HepG2 (cell line): ENCODE results near the gene CCNYL1. TPM values are rescaled to one million over a fixed set of nuclear protein-coding genes. Genes with fewer than 3 reads are reported as not detected.
A peak's percentile ranks its signal among the peaks of the same experiment; 100 is the strongest.

ENCODE experiments used
- GATAD1 ChIP-seq: IDR thresholded peaks from 2 replicates; pipeline ENCODE4 v1.6.1; 2016; ENCODE audit warnings: missing genetic modification reagents, missing compliant biosample characterization
- GPN1 ChIP-seq: sonication (generic); formaldehyde crosslinking; IDR thresholded peaks from 2 replicates; pipeline ENCODE4 v1.5.1; 2020; ENCODE audit warnings: missing genetic modification reagents, borderline replicate concordance
- GTF2F1 ChIP-seq: fragments of 150-350 bp; IDR thresholded peaks from 2 replicates; pipeline ENCODE4 v1.6.1; 2014; ENCODE audit warnings: low read length
- KDM2A ChIP-seq: sonication (generic); formaldehyde crosslinking; IDR thresholded peaks from 2 replicates; pipeline ENCODE4 v1.4.0; 2020; ENCODE audit warnings: low read depth, missing genetic modification reagents, borderline replicate concordance
- MIER3 ChIP-seq: IDR thresholded peaks from 2 replicates; pipeline ENCODE4 v1.6.1; 2016; ENCODE audit warnings: missing compliant biosample characterization, borderline replicate concordance
- NFAT5 ChIP-seq: sonication (generic); formaldehyde crosslinking; IDR thresholded peaks from 2 replicates; pipeline ENCODE4 v1.4.0; 2020; ENCODE audit warnings: missing genetic modification reagents
- NR1H2 ChIP-seq: sonication (generic); formaldehyde crosslinking; IDR thresholded peaks from 2 replicates; pipeline ENCODE4 v1.8.1; 2022; ENCODE audit warnings: low read depth, missing genetic modification reagents, borderline replicate concordance
- POGK ChIP-seq: sonication (generic); formaldehyde crosslinking; conservative IDR thresholded peaks from 2 replicates; pipeline ENCODE4 v1.8.0; 2022; ENCODE audit warnings: mild to moderate bottlenecking, moderate library complexity, missing genetic modification reagents
- SMAD9 ChIP-seq: sonication (generic); formaldehyde crosslinking; IDR thresholded peaks from 2 replicates; pipeline ENCODE4 v1.5.1; 2020; ENCODE audit warnings: mild to moderate bottlenecking, missing genetic modification reagents
- TEAD2 ChIP-seq: sonication (generic); formaldehyde crosslinking; IDR thresholded peaks from 2 replicates; pipeline ENCODE4 v1.9.0; 2021; ENCODE audit warnings: missing genetic modification reagents
- TOPORS ChIP-seq: sonication (generic); formaldehyde crosslinking; IDR thresholded peaks from 2 replicates; pipeline ENCODE4 v1.8.0; 2023; ENCODE audit warnings: mild to moderate bottlenecking, missing genetic modification reagents
- ZFP41 ChIP-seq: sonication (generic); formaldehyde crosslinking; IDR thresholded peaks from 2 replicates; pipeline ENCODE4 v1.4.0; 2020; ENCODE audit warnings: mild to moderate bottlenecking, missing genetic modification reagents, borderline replicate concordance
- ZNF24 ChIP-seq: fragments of 450-650 bp; IDR thresholded peaks from 2 replicates; pipeline ENCODE4 v1.6.1; 2017; ENCODE audit warnings: antibody characterized with exemption, mild to moderate bottlenecking
- ZNF282 ChIP-seq: fragments of 450-650 bp; IDR thresholded peaks from 2 replicates; pipeline ENCODE4 v1.6.1; 2018; ENCODE audit not compliant: partially characterized antibody
- ZNF598 ChIP-seq: sonication (generic); formaldehyde crosslinking; IDR thresholded peaks from 2 replicates; pipeline ENCODE4 v1.5.1; 2020; ENCODE audit warnings: mild to moderate bottlenecking, missing genetic modification reagents, borderline replicate concordance
- ZNF652 ChIP-seq: IDR thresholded peaks from 2 replicates; pipeline ENCODE4 v1.6.1; 2016; ENCODE audit warnings: low read depth, borderline replicate concordance
- ZNF724P ChIP-seq: sonication (generic); formaldehyde crosslinking; IDR thresholded peaks from 2 replicates; pipeline ENCODE4 v1.8.0; 2022; ENCODE audit warnings: missing genetic modification reagents, borderline replicate concordance
- ZSCAN22 ChIP-seq: sonication (generic); formaldehyde crosslinking; IDR thresholded peaks from 2 replicates; pipeline ENCODE4 v1.4.0; 2020; ENCODE audit warnings: mild to moderate bottlenecking, missing genetic modification reagents
- polyA plus RNA-seq, 8 experiments: library from polyadenylated mRNA; depleted of rRNA in 3 of 8; stranded (reverse) in 7 of 8; unstranded in 1 of 8; fragments of >200 nt; fragmentation: Illumina TruSeq in 4 of 8; extraction: Trizol in 4 of 8; gene quantifications; 2 replicates each; pipeline versions ENCODE4 v1.2.1 to v1.2.3, GENCODE V29; 2011 to 2016; ENCODE audit warnings: low read depth in 4 of 8, missing spikeins in 1 of 8, mixed read lengths in 1 of 8; ENCODE audit not compliant: insufficient read depth in 1 of 8
- total RNA-seq, 5 experiments: library from RNA; depleted of rRNA; stranded (reverse); fragments of >200 nt; fragmentation: Illumina TruSeq; extraction: Trizol; gene quantifications; 2 replicates each; pipeline ENCODE4 v1.2.3, GENCODE V29; 2016; ENCODE audit warnings: low read depth in 1 of 5
- TF ChIP-seq, protein P1 (sequence below): sonication (generic); formaldehyde crosslinking; IDR thresholded peaks from 2 replicates; pipeline ENCODE4 v1.5.1; 2020; ENCODE audit warnings: mild to moderate bottlenecking, missing genetic modification reagents, moderate library complexity

Gene CCNYL1
- total and polyA plus RNA-seq, 2 of the 13 experiments (the other 11 are each of a cell fraction or from before 2014, with no cell fraction given): 12.5 to 16.2 TPM

DNA sequence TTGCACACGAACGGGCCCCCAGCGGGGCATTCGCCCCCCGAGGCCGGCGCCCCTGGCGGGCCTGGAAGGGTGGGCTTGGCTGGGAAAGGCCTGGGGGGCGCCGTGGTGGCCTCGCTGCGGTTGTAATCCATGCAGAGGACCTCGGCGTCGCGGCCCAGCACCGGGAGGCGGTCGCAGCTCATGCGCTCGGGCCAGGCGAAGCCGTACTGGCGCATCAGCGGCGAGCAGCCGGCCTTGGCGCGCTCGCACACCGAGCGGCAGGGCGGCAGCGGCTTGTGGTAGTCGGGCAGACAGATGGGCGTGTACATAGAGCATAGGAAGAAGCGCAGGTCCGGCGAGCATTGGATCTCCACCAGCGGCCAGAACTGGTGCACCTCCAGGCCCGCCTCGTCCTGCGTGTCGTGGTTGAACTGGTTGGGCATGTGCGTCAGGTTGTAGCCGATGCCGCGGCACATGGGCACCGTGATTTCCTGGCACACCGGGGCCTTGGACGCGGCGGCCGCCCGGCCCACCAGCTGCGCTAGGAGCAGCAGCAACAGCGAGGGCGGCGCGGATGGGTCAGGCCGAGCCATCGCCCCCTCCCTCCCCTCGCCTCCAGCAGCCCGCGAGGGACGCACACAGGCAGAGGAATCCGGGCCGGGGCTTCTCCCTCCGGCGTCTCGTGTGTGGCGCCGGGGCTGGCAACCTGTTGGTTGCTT, 56.9 kb downstream of the CCNYL1 start (continued):
- TF ChIP-seq ZNF282 (no peak), ZFP41 (CRISPR knock-in tag) (no peak), GPN1 (CRISPR knock-in tag) (peak; percentile 26; the same call in 1 of the 2 replicates), GTF2F1 (no peak), ZNF598 (CRISPR knock-in tag) (no peak), POGK (CRISPR knock-in tag) (peak; percentile 90), KDM2A (CRISPR knock-in tag) (peak; percentile 30), ZNF652 (CRISPR knock-in tag) (0 out of 2 replicates have a peak, but pooled peaks have one; percentile 3), ZSCAN22 (CRISPR knock-in tag) (peak; percentile 59; the same call in 1 of the 2 replicates), SMAD9 (CRISPR knock-in tag) (no peak; the same call in 1 of the 2 replicates), NR1H2 (no peak; the same call in 1 of the 2 replicates), MIER3 (no peak), ZNF724P (CRISPR knock-in tag) (peak; percentile 79; the same call in 1 of the 2 replicates), TOPORS (CRISPR knock-in tag) (0 out of 2 replicates have a peak, but pooled peaks have one; percentile 59), ZNF24 (no peak), TEAD2 (CRISPR knock-in tag) (0 out of 2 replicates have a peak, but pooled peaks have one; percentile 23), NFAT5 (CRISPR knock-in tag) (no peak), GATAD1 (0 out of 2 replicates have a peak, but pooled peaks have one; percentile 4)
- TF ChIP-seq, protein P1, sequence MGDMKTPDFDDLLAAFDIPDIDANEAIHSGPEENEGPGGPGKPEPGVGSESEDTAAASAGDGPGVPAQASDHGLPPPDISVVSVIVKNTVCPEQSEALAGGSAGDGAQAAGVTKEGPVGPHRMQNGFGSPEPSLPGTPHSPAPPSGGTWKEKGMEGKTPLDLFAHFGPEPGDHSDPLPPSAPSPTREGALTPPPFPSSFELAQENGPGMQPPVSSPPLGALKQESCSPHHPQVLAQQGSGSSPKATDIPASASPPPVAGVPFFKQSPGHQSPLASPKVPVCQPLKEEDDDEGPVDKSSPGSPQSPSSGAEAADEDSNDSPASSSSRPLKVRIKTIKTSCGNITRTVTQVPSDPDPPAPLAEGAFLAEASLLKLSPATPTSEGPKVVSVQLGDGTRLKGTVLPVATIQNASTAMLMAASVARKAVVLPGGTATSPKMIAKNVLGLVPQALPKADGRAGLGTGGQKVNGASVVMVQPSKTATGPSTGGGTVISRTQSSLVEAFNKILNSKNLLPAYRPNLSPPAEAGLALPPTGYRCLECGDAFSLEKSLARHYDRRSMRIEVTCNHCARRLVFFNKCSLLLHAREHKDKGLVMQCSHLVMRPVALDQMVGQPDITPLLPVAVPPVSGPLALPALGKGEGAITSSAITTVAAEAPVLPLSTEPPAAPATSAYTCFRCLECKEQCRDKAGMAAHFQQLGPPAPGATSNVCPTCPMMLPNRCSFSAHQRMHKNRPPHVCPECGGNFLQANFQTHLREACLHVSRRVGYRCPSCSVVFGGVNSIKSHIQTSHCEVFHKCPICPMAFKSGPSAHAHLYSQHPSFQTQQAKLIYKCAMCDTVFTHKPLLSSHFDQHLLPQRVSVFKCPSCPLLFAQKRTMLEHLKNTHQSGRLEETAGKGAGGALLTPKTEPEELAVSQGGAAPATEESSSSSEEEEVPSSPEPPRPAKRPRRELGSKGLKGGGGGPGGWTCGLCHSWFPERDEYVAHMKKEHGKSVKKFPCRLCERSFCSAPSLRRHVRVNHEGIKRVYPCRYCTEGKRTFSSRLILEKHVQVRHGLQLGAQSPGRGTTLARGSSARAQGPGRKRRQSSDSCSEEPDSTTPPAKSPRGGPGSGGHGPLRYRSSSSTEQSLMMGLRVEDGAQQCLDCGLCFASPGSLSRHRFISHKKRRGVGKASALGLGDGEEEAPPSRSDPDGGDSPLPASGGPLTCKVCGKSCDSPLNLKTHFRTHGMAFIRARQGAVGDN: peak; percentile 93
